Brain microvascular endothelial cell (primary cell): Measurements from ENCODE around the gene ATOSA.

Source experiments
- DNase-seq: peaks from one replicate; pipeline ENCODE4 v3.0.0-alpha.2; 2020
- H3K27ac ChIP-seq: fragments of 250-450 bp; sonication (Bioruptor Pico); 2 replicates; pipeline ENCODE4 v1.5.1; 2020; ENCODE audit warnings: mild to moderate bottlenecking, moderate library complexity
- H3K27me3 ChIP-seq: fragments of 250-450 bp; sonication (Bioruptor Pico); replicated peaks from 2 replicates; pipeline ENCODE4 v1.5.1; 2020; ENCODE audit warnings: mild to moderate bottlenecking
- H3K36me3 ChIP-seq: fragments of 250-450 bp; sonication (Bioruptor Pico); replicated peaks from 2 replicates; pipeline ENCODE4 v1.5.1; 2020; ENCODE audit warnings: mild to moderate bottlenecking
- H3K4me3 ChIP-seq: 2 replicates; pipeline ENCODE4 v1.5.1; 2011; ENCODE audit warnings: low read depth, mild to moderate bottlenecking, control low read depth, low read length, moderate library complexity
- CTCF ChIP-seq: IDR thresholded peaks from 2 replicates; pipeline ENCODE4 v1.5.1; 2011; ENCODE audit warnings: low read depth, mild to moderate bottlenecking, moderate library complexity, low read length, control low read depth, inconsistent platforms; ENCODE audit errors: missing control alignments
- in situ Hi-C: cut with HindIII; loops from 2 replicates; pipeline ENCODE4 v1.10.0; 2017; ENCODE audit warnings: low sequenced_read_pairs, low pct_ligation_motif_present

Gene ATOSA

GRCh38 chr15:52679232-52680040 is at the start of gene ATOSA:
ATOSA (minus strand) TSS chr15:52679388; CDS start chr15:52678021, 1,367 bp downstream.
- in situ Hi-C loops = no loop called here
- H3K36me3 ChIP-seq = no peaks in the 10 kb centered on the region
- H3K27me3 ChIP-seq = peaks cover 3% of the 10 kb centered on the region
- peak; percentile 28 for TF ChIP-seq CTCF
- peak within 1 kb of the TSS; percentile 81 for H3K27ac ChIP-seq
- peak; percentile 86 for DNase-seq
- H3K4me3 ChIP-seq = peak within 1 kb of the TSS; percentile 92

GRCh38 chr15:52728899-52729298 is 49.7 kb upstream of the ATOSA start:
- Histone ChIP-seq H3K27me3 (no peaks in the 10 kb centered on the region), H3K36me3 (no peaks in the 10 kb centered on the region), H3K27ac (no peak overlapping the region), H3K4me3 (no peak overlapping the region)
- no peak for TF ChIP-seq CTCF
- in situ Hi-C loops = no loop called here
- DNase-seq = no peak

- in situ Hi-C loops = no loop called here
- Histone ChIP-seq H3K27me3 (no peaks in the 10 kb centered on the region), H3K27ac (no peak overlapping the region), H3K4me3 (no peak overlapping the region), H3K36me3 (no peaks in the 10 kb centered on the region)
- no peak for TF ChIP-seq CTCF
- DNase-seq = no peak
These were observed 48.6 kb upstream of the ATOSA start for GRCh38 chr15:52727815-52728214.

- Histone ChIP-seq H3K4me3 (no peak overlapping the region), H3K36me3 (no peaks in the 10 kb centered on the region), H3K27ac (no peak overlapping the region), H3K27me3 (no peaks in the 10 kb centered on the region)
- DNase-seq = no peak
- no peak for TF ChIP-seq CTCF
- in situ Hi-C loops = no loop called here
These were observed 47.0 kb upstream of the ATOSA start for GRCh38 chr15:52726195-52726594.

- no peak overlapping the region for H3K4me3 ChIP-seq
- in situ Hi-C loops = no loop called here
- no peaks in the 10 kb centered on the region for H3K27me3 ChIP-seq
- DNase-seq = no peak
- H3K36me3 ChIP-seq = no peaks in the 10 kb centered on the region
- no peak for TF ChIP-seq CTCF
- no peak overlapping the region for H3K27ac ChIP-seq
These were observed 39.4 kb upstream of the ATOSA start for GRCh38 chr15:52718551-52718950.

GRCh38 chr15:52717924-52718323 is 38.7 kb upstream of the ATOSA start:
- in situ Hi-C loops = no loop called here
- DNase-seq = no peak
- no peak overlapping the region for H3K27ac ChIP-seq
- no peak for TF ChIP-seq CTCF
- H3K27me3 ChIP-seq = no peaks in the 10 kb centered on the region
- H3K4me3 ChIP-seq = no peak overlapping the region
- no peaks in the 10 kb centered on the region for H3K36me3 ChIP-seq
